ENCODE measurements around the gene RPL29.

Gene RPL29

GRCh38 chr3:51957520-51958205 is 38.0 kb downstream of the RPL29 start:
- no peak overlapping the region for H3K4me3 ChIP-seq (ENCODE audit: low read length)
- peaks cover 45% of the 10 kb centered on the region for H3K36me3 ChIP-seq (ENCODE audit: insufficient read depth, low read length)
- H3K27me3 ChIP-seq (ENCODE audit: insufficient read depth, low read length) = no peaks in the 10 kb centered on the region
- peaks cover 11% of the 10 kb centered on the region for H3K4me1 ChIP-seq (ENCODE audit: insufficient read depth, low read length)
- no peaks in the 10 kb centered on the region for H3K9me3 ChIP-seq (ENCODE audit: low read length)
- no peak overlapping the region for H2AFZ ChIP-seq (ENCODE audit: low read depth, low read length)

- peaks cover 11% of the 10 kb centered on the region for H3K4me1 ChIP-seq (ENCODE audit: insufficient read depth, low read length)
- H3K4me3 ChIP-seq (ENCODE audit: low read length) = no peak overlapping the region
- peaks cover 35% of the 10 kb centered on the region for H3K36me3 ChIP-seq (ENCODE audit: insufficient read depth, low read length)
- H3K9me3 ChIP-seq (ENCODE audit: low read length) = no peaks in the 10 kb centered on the region
- H3K27me3 ChIP-seq (ENCODE audit: insufficient read depth, low read length) = no peaks in the 10 kb centered on the region
- H2AFZ ChIP-seq (ENCODE audit: low read depth, low read length) = no peak overlapping the region
Measured at GRCh38 chr3:51955893-51956770, 39.6 kb downstream of the RPL29 start.

DNA sequence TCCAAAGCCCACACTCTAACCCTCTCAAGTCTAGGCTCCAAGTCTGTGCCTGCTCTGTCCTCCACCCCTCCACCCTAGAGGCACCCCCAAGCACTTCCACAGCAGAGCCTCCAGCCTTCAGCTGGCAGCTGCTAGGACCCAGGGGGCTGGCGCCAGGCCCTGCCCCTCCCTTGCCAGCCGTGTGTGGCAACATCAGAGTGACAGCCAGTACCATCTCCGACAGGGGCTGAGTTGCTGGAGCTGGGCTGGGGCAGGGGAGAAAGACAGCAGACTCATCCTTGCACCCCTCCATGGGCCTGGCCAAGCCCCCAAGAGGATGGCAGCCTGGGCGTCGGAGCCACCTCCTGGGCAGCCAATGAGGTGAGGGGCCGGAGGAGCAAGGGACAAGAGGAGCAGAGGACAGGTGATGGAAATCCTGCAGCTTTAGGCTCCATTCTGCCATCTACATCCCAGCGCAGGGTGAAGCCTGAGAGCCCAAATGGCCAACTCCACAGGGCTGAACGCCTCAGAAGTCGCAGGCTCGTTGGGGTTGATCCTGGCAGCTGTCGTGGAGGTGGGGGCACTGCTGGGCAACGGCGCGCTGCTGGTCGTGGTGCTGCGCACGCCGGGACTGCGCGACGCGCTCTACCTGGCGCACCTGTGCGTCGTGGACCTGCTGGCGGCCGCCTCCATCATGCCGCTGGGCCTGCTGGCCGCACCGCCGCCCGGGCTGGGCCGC is 40.4 kb downstream of the RPL29 start, which contains the start of gene GPR62:
GPR62 (plus strand) TSS at position 207 of the 718 bp plus-strand sequence; CDS start at position 479, 272 bp downstream.
- Histone ChIP-seq H3K4me3 (ENCODE audit: low read length) (no peak within 1 kb of the TSS), H3K9me3 (ENCODE audit: low read length) (no peaks in the 10 kb centered on the region), H3K36me3 (ENCODE audit: insufficient read depth, low read length) (peaks cover 29% of the 10 kb centered on the region), H2AFZ (ENCODE audit: low read depth, low read length) (no peak within 1 kb of the TSS), H3K4me1 (ENCODE audit: insufficient read depth, low read length) (peaks cover 11% of the 10 kb centered on the region), H3K27me3 (ENCODE audit: insufficient read depth, low read length) (no peaks in the 10 kb centered on the region)

- peaks cover 11% of the 10 kb centered on the region for H3K4me1 ChIP-seq (ENCODE audit: insufficient read depth, low read length)
- no peak overlapping the region for H3K4me3 ChIP-seq (ENCODE audit: low read length)
- no peak overlapping the region for H2AFZ ChIP-seq (ENCODE audit: low read depth, low read length)
- H3K27me3 ChIP-seq (ENCODE audit: insufficient read depth, low read length) = no peaks in the 10 kb centered on the region
- H3K36me3 ChIP-seq (ENCODE audit: insufficient read depth, low read length) = peaks cover 24% of the 10 kb centered on the region
- H3K9me3 ChIP-seq (ENCODE audit: low read length) = no peaks in the 10 kb centered on the region
Measured at GRCh38 chr3:51954713-51955112, 41.0 kb downstream of the RPL29 start.

GRCh38 chr3:51954105-51954504 is 41.6 kb downstream of the RPL29 start:
- Histone ChIP-seq H3K27me3 (ENCODE audit: insufficient read depth, low read length) (no peaks in the 10 kb centered on the region), H2AFZ (ENCODE audit: low read depth, low read length) (no peak overlapping the region), H3K4me3 (ENCODE audit: low read length) (no peak overlapping the region), H3K9me3 (ENCODE audit: low read length) (no peaks in the 10 kb centered on the region), H3K4me1 (ENCODE audit: insufficient read depth, low read length) (peaks cover 11% of the 10 kb centered on the region), H3K36me3 (ENCODE audit: insufficient read depth, low read length) (peaks cover 20% of the 10 kb centered on the region)

- peaks cover 14% of the 10 kb centered on the region for H3K36me3 ChIP-seq (ENCODE audit: insufficient read depth, low read length)
- no peaks in the 10 kb centered on the region for H3K27me3 ChIP-seq (ENCODE audit: insufficient read depth, low read length)
- H3K4me1 ChIP-seq (ENCODE audit: insufficient read depth, low read length) = peaks cover 11% of the 10 kb centered on the region
- H3K4me3 ChIP-seq (ENCODE audit: low read length) = no peak overlapping the region
- no peaks in the 10 kb centered on the region for H3K9me3 ChIP-seq (ENCODE audit: low read length)
- H2AFZ ChIP-seq (ENCODE audit: low read depth, low read length) = no peak overlapping the region
Measured at GRCh38 chr3:51953445-51953844, 42.2 kb downstream of the RPL29 start.

DNA sequence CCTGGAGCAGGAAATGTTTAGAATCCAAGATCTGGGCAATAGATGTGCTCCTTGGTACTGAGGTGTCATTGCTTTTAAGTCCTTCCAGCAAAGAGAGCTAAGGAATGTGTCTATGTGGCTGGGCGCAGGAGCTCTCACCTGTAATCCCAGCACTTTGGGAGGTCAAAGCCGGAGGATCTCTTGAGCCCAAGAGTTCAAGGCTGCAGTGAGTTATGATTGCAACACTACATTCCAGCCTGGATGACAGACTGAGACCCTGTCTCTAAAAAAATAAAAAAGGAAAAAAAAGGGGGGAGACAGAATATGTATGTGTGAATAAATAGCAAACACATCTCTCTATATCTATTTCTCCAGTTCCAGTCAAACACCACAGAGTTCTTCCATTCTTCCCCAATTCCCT is 44.8 kb downstream of the RPL29 start:
- no peaks in the 10 kb centered on the region for H3K27me3 ChIP-seq (ENCODE audit: insufficient read depth, low read length)

GRCh38 chr3:51949121-51949520 is 46.6 kb downstream of the RPL29 start:
- peaks cover 11% of the 10 kb centered on the region for H3K4me1 ChIP-seq (ENCODE audit: insufficient read depth, low read length)
- H3K9me3 ChIP-seq (ENCODE audit: low read length) = no peaks in the 10 kb centered on the region
- no peak overlapping the region for H3K4me3 ChIP-seq (ENCODE audit: low read length)
- H2AFZ ChIP-seq (ENCODE audit: low read depth, low read length) = no peak overlapping the region
- no peaks in the 10 kb centered on the region for H3K36me3 ChIP-seq (ENCODE audit: insufficient read depth, low read length)
- H3K27me3 ChIP-seq (ENCODE audit: insufficient read depth, low read length) = no peaks in the 10 kb centered on the region

More for the DNA sequence above, 44.8 kb downstream of the RPL29 start:
- no peak overlapping the region for H2AFZ ChIP-seq (ENCODE audit: low read depth, low read length)
- H3K36me3 ChIP-seq (ENCODE audit: insufficient read depth, low read length) = no peaks in the 10 kb centered on the region
- no peak overlapping the region for H3K4me3 ChIP-seq (ENCODE audit: low read length)
- H3K9me3 ChIP-seq (ENCODE audit: low read length) = no peaks in the 10 kb centered on the region
- H3K4me1 ChIP-seq (ENCODE audit: insufficient read depth, low read length) = peaks cover 11% of the 10 kb centered on the region

GRCh38 chr3:51948016-51948580 is 47.6 kb downstream of the RPL29 start:
- H3K9me3 ChIP-seq (ENCODE audit: low read length) = no peaks in the 10 kb centered on the region
- no peak overlapping the region for H3K4me3 ChIP-seq (ENCODE audit: low read length)
- H2AFZ ChIP-seq (ENCODE audit: low read depth, low read length) = no peak overlapping the region
- peaks cover 3% of the 10 kb centered on the region for H3K4me1 ChIP-seq (ENCODE audit: insufficient read depth, low read length)
- no peaks in the 10 kb centered on the region for H3K36me3 ChIP-seq (ENCODE audit: insufficient read depth, low read length)
- H3K27me3 ChIP-seq (ENCODE audit: insufficient read depth, low read length) = no peaks in the 10 kb centered on the region

DNA sequence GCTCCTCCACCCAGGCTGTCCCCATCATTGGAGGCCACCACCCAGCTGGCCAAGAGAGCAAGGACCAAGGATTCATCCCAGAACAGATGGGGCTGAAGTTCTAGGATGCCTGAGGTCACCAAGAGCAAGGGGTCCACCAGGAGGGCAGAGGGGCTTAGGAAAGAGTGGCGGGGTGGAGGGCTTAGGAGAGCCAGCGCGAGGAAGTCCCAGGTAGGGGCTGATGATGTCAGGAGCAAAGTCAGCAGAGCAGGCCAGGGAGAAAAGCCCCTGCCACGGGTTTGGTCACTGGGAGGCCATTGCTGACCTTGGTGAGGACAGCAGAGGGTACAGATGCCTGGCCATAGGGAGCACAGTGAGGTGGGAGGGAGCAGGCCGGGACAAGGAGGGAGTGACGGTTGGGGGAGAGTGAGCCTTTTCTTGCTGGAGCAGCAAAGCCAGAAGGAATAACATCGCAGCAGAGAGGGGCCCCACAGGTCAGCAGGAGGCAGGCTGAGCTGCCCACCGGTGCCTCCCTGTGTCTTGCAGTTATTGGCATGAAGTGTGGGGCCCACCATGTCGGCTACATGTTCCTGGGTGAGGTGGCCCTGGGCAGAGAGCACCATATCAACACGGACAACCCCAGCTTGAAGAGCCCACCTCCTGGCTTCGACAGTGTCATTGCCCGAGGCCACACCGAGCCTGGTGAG is 48.3 kb downstream of the RPL29 start:
- H3K9me3 ChIP-seq (ENCODE audit: low read length) = no peaks in the 10 kb centered on the region
- no peaks in the 10 kb centered on the region for H3K36me3 ChIP-seq (ENCODE audit: insufficient read depth, low read length)
- no peaks in the 10 kb centered on the region for H3K27me3 ChIP-seq (ENCODE audit: insufficient read depth, low read length)
- H3K4me1 ChIP-seq (ENCODE audit: insufficient read depth, low read length) = peaks cover 3% of the 10 kb centered on the region
- no peak overlapping the region for H2AFZ ChIP-seq (ENCODE audit: low read depth, low read length)
- H3K4me3 ChIP-seq (ENCODE audit: low read length) = no peak overlapping the region

GRCh38 chr3:51946796-51947195 is 48.9 kb downstream of the RPL29 start:
- Histone ChIP-seq H3K36me3 (ENCODE audit: insufficient read depth, low read length) (no peaks in the 10 kb centered on the region), H3K4me1 (ENCODE audit: insufficient read depth, low read length) (peaks cover 5% of the 10 kb centered on the region), H3K27me3 (ENCODE audit: insufficient read depth, low read length) (no peaks in the 10 kb centered on the region), H3K4me3 (ENCODE audit: low read length) (no peak overlapping the region), H2AFZ (ENCODE audit: low read depth, low read length) (no peak overlapping the region), H3K9me3 (ENCODE audit: low read length) (no peaks in the 10 kb centered on the region)

DNA sequence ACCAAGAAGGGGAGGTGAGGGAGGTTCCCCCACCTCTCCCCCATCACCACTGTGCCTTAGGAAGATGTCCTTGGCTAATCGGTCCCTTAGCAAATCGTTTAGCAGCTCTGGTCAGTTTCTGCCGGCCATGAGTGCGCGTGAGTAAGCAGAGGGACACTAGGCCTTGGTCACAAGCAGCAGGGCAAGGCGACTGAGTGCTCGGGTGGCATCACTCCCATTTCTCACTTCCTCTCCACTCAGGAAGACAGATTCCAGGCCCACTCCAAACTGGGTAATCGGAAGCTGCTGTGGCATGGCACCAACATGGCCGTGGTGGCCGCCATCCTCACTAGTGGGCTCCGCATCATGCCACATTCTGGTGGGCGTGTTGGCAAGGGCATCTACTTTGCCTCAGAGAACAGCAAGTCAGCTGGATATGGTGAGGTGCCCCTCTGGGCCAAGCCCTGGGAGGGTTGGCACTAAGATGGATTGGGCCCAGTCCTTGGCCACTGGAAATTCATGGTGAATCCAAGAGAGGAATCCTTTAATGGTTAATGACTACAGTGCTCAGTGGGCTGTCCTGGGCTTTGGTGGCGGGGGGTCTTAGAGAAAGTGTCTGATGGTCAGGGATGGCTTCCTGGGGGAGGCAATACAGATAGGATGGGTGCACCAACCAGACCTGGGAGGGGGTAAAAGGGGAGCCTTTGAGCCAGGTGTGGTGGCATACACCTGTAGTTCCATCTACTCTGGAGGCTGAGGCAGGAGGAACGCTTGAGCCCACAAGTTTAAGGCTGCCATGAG is 49.6 kb downstream of the RPL29 start:
- H3K9me3 ChIP-seq (ENCODE audit: low read length) = no peaks in the 10 kb centered on the region
- peaks cover 7% of the 10 kb centered on the region for H3K4me1 ChIP-seq (ENCODE audit: insufficient read depth, low read length)
- H3K36me3 ChIP-seq (ENCODE audit: insufficient read depth, low read length) = no peaks in the 10 kb centered on the region
- H2AFZ ChIP-seq (ENCODE audit: low read depth, low read length) = no peak overlapping the region
- H3K4me3 ChIP-seq (ENCODE audit: low read length) = no peak overlapping the region
- no peaks in the 10 kb centered on the region for H3K27me3 ChIP-seq (ENCODE audit: insufficient read depth, low read length)
